SIG-M5 treated with dmso at 0.1 percent for 504 hours (cell line): ENCODE results near the gene NGEF.

ENCODE experiments used
- DNase-seq: peaks from one replicate; lab custom pipeline; 2025; ENCODE audit not compliant: unreplicated experiment; lab: John Stamatoyannopoulos, UW

The NGEF gene

GRCh38 chr2:232901736-232902578 lies 111.1 kb downstream of the NGEF start:
- peak; percentile 87 for DNase-seq

GRCh38 chr2:232900811-232901735 lies 112.0 kb downstream of the NGEF start:
- DNase-seq, result no peak

- DNase-seq, result no peak
Observed at GRCh38 chr2:232898592-232899543, 114.2 kb downstream of the NGEF start.

GRCh38 chr2:232897598-232898408 lies 115.3 kb downstream of the NGEF start:
- DNase-seq, result no peak

- no peak for DNase-seq
Observed at GRCh38 chr2:232896720-232897597, 116.1 kb downstream of the NGEF start.

GRCh38 chr2:232896111-232896510 lies 116.9 kb downstream of the NGEF start:
- no peak for DNase-seq

- no peak for DNase-seq
Observed at GRCh38 chr2:232894746-232895145, 118.3 kb downstream of the NGEF start.

- DNase-seq, result no peak
Observed at GRCh38 chr2:232894251-232894650, 118.8 kb downstream of the NGEF start.

- DNase-seq, result no peak
Observed at GRCh38 chr2:232893834-232894233, 119.2 kb downstream of the NGEF start.

- DNase-seq, result no peak
Observed at GRCh38 chr2:232892843-232893242, 120.2 kb downstream of the NGEF start.

- DNase-seq, result no peak
Observed at GRCh38 chr2:232892221-232892620, 120.8 kb downstream of the NGEF start.

- DNase-seq, result no peak
Observed at GRCh38 chr2:232891621-232892071, 121.4 kb downstream of the NGEF start.

GRCh38 chr2:232890896-232891601 lies 122.0 kb downstream of the NGEF start:
- DNase-seq, result no peak

- DNase-seq, result no peak
Observed at GRCh38 chr2:232890536-232890895, 122.5 kb downstream of the NGEF start.

- no peak for DNase-seq
Observed at GRCh38 chr2:232889876-232890401, 123.1 kb downstream of the NGEF start.

GRCh38 chr2:232888839-232889529 lies 124.1 kb downstream of the NGEF start:
- no peak for DNase-seq

GRCh38 chr2:232888099-232888836 lies 124.8 kb downstream of the NGEF start:
- DNase-seq, result no peak
